Ascending aorta (tissue), 2 donors: ENCODE data around the gene IRGQ. TPM values are rescaled to one million over a fixed set of nuclear protein-coding genes. Genes with fewer than 3 reads are reported as not detected.
"Not testable (repeated sequence)": the region's sequence is repeated elsewhere in the genome, so short reads cannot be mapped to it uniquely, and the experiment has no call there.

Experiments
- DNase-seq, 2 donors: peaks; one replicate each; pipeline ENCODE4 v3.0.0-alpha.2; 2019; ENCODE audit warnings: low spot score in 2 of 2
- H3K27ac ChIP-seq, 2 donors: fragments of 200-600 bp; sonication (generic); one replicate each; pipeline ENCODE4 v1.5.1; 2016 to 2017; ENCODE audit warnings: mild to moderate bottlenecking in 1 of 2
- H3K27me3 ChIP-seq: fragments of 200-600 bp; sonication (generic); one replicate; pipeline ENCODE4 v1.5.1; 2017
- H3K36me3 ChIP-seq, 2 donors: fragments of 200-600 bp; sonication (generic); one replicate each; pipeline ENCODE4 v1.5.1; 2016
- H3K4me1 ChIP-seq, 2 donors: fragments of 200-600 bp; sonication (generic); one replicate each; pipeline ENCODE4 v1.5.1; 2016 to 2017; ENCODE audit warnings: mild to moderate bottlenecking in 1 of 2
- H3K4me3 ChIP-seq, 2 donors: fragments of 200-600 bp; sonication (generic); one replicate each; pipeline ENCODE4 v1.5.1; 2016 to 2017; ENCODE audit warnings: mild to moderate bottlenecking in 1 of 2
- H3K9me3 ChIP-seq, 2 donors: fragments of 200-600 bp; sonication (generic); one replicate each; pipeline ENCODE4 v1.5.1; 2016
- intact Hi-C: fragments of 100-400 bp; cut with DNase I; formaldehyde crosslinking; loops from one replicate; pipeline ENCODE4 v1.15.1; 2023
- total RNA-seq: library from RNA; depleted of rRNA; stranded (reverse); fragments of >200 nt; gene quantifications from one replicate; pipeline ENCODE4 v1.1.0, GENCODE V29; 2016
- TF ChIP-seq, protein P1 (sequence below), 3 experiments: fragments of 200-600 bp in 2 of 3; fragments of 450-650 bp in 1 of 3; sonication (generic) in 2 of 3; IDR thresholded peaks; one replicate each; pipeline ENCODE4 v1.5.1; 2016 to 2019; ENCODE audit warnings: antibody characterized with exemption in 3 of 3, mild to moderate bottlenecking in 1 of 3, moderate library complexity in 1 of 3

Gene IRGQ
- total RNA-seq, 1 donor from 2014 or later, result 17.2 TPM

DNA sequence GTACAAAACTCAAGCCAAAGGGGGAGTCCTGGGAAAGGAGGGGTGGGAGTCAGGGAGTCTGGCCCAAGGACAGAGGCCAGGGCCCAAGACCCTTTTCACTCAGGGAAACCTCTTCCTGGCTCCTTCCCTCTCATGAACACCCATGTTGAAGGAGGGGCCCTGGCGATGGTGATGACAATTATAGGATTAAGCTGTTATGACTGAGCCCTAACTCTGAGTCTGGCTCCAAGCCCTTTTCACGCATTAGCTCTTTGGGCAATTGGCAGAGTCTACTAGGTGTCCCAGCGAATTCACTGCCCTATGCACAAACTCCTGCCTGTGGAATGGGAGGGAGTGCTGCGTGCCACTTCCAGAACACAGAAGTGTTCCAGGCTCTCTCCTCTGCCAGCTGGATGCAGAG lies 42.3 kb downstream of the IRGQ start:
- peaks cover 45 to 81% of the 10 kb centered on the region in 2 donors for H3K36me3 ChIP-seq

DNA sequence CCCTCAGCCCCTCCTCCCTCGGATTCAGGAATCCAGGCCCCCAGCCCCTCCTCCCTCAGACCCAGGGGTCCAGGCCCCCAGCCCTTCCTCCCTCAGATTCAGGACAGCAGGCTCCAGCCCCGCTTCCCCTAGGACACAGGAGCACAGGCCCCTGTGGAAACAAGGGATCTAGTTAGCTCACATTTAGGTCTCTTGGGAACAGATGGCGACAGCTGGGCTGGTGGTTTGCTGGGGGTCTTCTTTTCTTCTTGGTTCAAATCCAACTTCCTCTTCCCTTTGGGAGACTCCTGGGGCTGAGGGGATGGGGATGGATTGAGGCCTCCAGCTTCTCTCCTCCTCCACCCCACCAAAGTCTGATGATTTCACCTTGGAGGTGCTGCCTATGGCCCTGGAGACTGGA lies 43.3 kb downstream of the IRGQ start:
- Histone ChIP-seq H3K4me3 (no peak overlapping the region), H3K27ac (no peak overlapping the region), H3K9me3 (no peaks in the 10 kb centered on the region), H3K4me1 (no peaks in the 10 kb centered on the region), H3K36me3 (peaks cover 41 to 74% of the 10 kb centered on the region in 2 donors), H3K27me3 (no peaks in the 10 kb centered on the region)
- DNase-seq, result no peak
- intact Hi-C loops, result no loop called here
- TF ChIP-seq, protein P1, sequence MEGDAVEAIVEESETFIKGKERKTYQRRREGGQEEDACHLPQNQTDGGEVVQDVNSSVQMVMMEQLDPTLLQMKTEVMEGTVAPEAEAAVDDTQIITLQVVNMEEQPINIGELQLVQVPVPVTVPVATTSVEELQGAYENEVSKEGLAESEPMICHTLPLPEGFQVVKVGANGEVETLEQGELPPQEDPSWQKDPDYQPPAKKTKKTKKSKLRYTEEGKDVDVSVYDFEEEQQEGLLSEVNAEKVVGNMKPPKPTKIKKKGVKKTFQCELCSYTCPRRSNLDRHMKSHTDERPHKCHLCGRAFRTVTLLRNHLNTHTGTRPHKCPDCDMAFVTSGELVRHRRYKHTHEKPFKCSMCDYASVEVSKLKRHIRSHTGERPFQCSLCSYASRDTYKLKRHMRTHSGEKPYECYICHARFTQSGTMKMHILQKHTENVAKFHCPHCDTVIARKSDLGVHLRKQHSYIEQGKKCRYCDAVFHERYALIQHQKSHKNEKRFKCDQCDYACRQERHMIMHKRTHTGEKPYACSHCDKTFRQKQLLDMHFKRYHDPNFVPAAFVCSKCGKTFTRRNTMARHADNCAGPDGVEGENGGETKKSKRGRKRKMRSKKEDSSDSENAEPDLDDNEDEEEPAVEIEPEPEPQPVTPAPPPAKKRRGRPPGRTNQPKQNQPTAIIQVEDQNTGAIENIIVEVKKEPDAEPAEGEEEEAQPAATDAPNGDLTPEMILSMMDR (IDR thresholded peaks at IDR 0.05), result no peak

More for the DNA sequence above, 42.3 kb downstream of the IRGQ start:
- Histone ChIP-seq H3K4me3 (no peak overlapping the region), H3K9me3 (no peaks in the 10 kb centered on the region), H3K4me1 (no peaks in the 10 kb centered on the region), H3K27ac (no peak overlapping the region), H3K27me3 (no peaks in the 10 kb centered on the region)
- intact Hi-C loops, result no loop called here
- DNase-seq, result no peak
- TF ChIP-seq, protein P1 (IDR thresholded peaks at IDR 0.05), result no peak

DNA sequence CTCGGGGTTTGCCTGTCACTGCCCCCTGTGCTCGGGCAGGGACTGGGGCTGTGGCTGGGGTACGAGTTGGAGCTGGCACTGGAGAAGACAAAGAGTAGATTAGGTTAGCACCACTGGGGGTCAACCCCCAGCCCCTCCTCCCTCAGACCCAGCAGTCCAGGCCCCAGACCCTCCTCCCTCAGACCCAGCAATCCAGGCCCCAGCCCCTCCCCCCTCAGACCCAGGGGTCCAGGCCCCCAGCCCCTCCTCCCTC lies 43.8 kb downstream of the IRGQ start:
- TF ChIP-seq, protein P1 (IDR thresholded peaks at IDR 0.05), result no peak
- Histone ChIP-seq H3K27ac (no peak overlapping the region), H3K36me3 (peaks cover 41 to 69% of the 10 kb centered on the region in 2 donors), H3K4me3 (no peak overlapping the region), H3K4me1 (no peaks in the 10 kb centered on the region), H3K27me3 (no peaks in the 10 kb centered on the region), H3K9me3 (no peaks in the 10 kb centered on the region)
- intact Hi-C loops, result no loop called here
- DNase-seq, result no peak

DNA sequence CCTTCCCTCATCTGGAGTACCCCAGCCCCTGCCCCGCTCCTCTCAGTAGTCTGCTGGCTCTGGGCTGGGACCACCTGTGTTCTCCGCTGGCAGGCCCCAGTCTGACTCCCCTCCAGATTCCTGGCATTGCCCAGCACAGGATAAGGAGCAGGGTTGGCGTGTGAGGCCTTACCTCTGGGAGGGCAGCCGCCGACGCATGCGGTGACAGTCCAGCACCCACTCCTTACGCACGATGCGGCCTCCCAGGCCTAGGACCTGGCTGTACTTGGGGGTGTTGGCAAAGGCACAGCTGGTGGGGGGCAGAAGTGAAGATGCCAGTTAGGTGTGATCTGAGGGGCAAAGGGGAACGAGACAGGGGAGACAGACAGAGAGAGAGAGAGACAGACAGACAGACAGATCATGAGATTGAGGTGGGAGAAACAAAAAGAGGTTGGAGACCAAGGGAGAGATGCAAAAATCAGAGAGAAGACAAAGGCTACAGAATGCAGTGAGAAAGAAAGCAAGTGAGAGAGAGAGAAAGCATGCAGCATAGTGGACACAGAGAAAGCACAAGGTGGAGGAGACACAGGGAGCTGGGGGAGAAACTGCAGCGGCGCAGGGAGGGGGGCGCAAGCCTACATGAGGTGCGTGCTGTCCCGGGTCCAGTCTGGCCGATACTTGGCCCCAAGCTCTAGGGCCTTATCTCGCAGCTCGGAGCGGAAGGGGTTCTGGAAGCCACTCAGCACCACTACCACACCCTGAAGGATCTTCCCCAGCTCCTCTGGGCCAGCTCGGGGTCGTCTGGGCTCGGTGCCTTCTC lies 44.3 kb downstream of the IRGQ start:
- H3K4me1 ChIP-seq, result no peaks in the 10 kb centered on the region
- no peak overlapping the region for H3K27ac ChIP-seq
- H3K4me3 ChIP-seq, result no peak overlapping the region
- TF ChIP-seq, protein P1 (IDR thresholded peaks at IDR 0.05), result no peak
- H3K9me3 ChIP-seq, result no peaks in the 10 kb centered on the region
- H3K27me3 ChIP-seq, result no peaks in the 10 kb centered on the region
- DNase-seq, result no peak
- peaks cover 44 to 69% of the 10 kb centered on the region in 2 donors for H3K36me3 ChIP-seq
- intact Hi-C loops, result no loop called here

DNA sequence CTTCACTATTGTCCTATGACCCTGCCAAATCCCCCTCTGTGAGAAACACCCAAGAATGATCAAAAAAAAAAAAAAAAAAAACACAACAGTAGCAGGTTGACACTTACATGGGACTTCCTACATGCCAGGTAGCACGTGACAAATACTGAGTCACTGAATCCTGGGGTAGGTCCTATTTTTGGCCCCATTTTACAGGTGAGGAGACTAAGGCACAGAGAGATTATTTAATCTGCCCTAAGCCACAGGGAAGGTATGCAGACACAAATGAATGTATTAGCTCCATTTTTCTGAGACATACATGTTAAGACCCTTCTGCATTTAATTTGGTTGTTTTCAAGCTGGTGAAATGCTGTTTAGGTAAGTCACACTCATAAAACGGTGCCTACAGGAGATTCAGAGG lies 47.2 kb downstream of the IRGQ start:
- Histone ChIP-seq H3K27me3 (no peaks in the 10 kb centered on the region), H3K4me1 (no peaks in the 10 kb centered on the region), H3K36me3 (peaks cover 60 to 70% of the 10 kb centered on the region in 2 donors), H3K4me3 (no peak overlapping the region), H3K27ac (no peak overlapping the region), H3K9me3 (no peaks in the 10 kb centered on the region)
- intact Hi-C loops, result no loop called here
- no peak for DNase-seq
- TF ChIP-seq, protein P1 (IDR thresholded peaks at IDR 0.05), result no peak

DNA sequence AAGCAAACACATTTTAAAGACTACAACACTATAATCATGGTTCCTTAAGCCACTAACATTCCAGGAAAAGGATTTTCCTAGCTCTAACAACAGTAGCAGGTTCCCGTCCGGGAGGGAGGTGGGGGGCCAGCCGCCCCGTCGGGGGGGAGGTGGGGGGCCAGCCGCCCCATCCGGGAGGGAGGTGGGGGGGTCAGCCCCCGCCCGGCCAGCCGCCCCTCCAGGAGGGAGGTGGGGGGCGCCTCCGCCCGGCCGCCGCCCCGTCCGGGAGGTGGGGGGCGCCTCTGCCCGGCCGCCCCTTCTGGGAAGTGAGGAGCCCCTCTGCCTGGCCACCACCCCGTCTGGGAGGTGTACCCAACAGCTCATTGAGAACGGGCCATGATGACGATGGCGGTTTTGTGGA lies 48.0 kb downstream of the IRGQ start:
- H3K27ac ChIP-seq, H3K4me1 ChIP-seq, intact Hi-C loops, H3K9me3 ChIP-seq, DNase-seq, H3K4me3 ChIP-seq, H3K27me3 ChIP-seq: not testable (repeated sequence)
- peaks cover 64 to 72% of the 10 kb centered on the region in 2 donors for H3K36me3 ChIP-seq
